SK-N-SH (cell line): ENCODE data around the gene TPRG1. TPM values are rescaled to one million over a fixed set of nuclear protein-coding genes. Genes with fewer than 3 reads are reported as not detected.

Experiments
- CTCF ChIA-PET: fragments of 300-600, 350-600 bp; formaldehyde crosslinking; extraction: SDS; loops from one replicate; lab custom pipeline; 2021; lab: Yijun Ruan, JAX
- POLR2A ChIA-PET: fragments of 350-600 bp; sonication (Branson Sonifier 250); formaldehyde crosslinking; extraction: SDS; loops from one replicate; lab custom pipeline; 2020; ENCODE audit warnings: antibody characterized with exemption, inconsistent platforms; lab: Yijun Ruan, JAX
- DNase-seq: peaks from one replicate; pipeline ENCODE4 v3.0.0; 2012
- H2AFZ ChIP-seq: fragments of 200-600 bp; sonication (generic); 2 replicates; pipeline ENCODE4 v1.8.1; 2016; ENCODE audit warnings: antibody characterized with exemption, mild to moderate bottlenecking, low read depth
- H3F3A ChIP-seq: fragments of 200-600 bp; sonication (generic); replicated peaks from 2 replicates; pipeline ENCODE3; 2016; ENCODE audit warnings: antibody characterized with exemption, mild to moderate bottlenecking; ENCODE audit not compliant: insufficient read depth
- H3K27ac ChIP-seq, 2 experiments: fragments of 200-500 bp in 1 of 2; fragments of 200-600 bp in 1 of 2; sonication (Bioruptor generic) in 1 of 2; sonication (generic), shearing (Covaris generic) in 1 of 2; 2 replicates each; pipeline versions ENCODE4 v1.5.1 to v1.6.1; 2014 to 2016; ENCODE audit warnings: low read depth in 2 of 2, inconsistent platforms in 1 of 2, low read length in 1 of 2, mild to moderate bottlenecking in 1 of 2, mixed read lengths in 1 of 2
- H3K27me3 ChIP-seq: fragments of 200-600 bp; sonication (generic), shearing (Covaris generic); 2 replicates; pipeline ENCODE4 v1.6.1; 2016; ENCODE audit warnings: mixed run types; ENCODE audit not compliant: insufficient read depth
- H3K36me3 ChIP-seq, 2 experiments: fragments of 200-500 bp in 1 of 2; fragments of 200-600 bp in 1 of 2; sonication (Bioruptor generic) in 1 of 2; sonication (generic) in 1 of 2; replicated peaks in 1 of 2; 2 replicates each; pipeline versions ENCODE3 to v1.5.1; 2014 to 2016; ENCODE audit warnings: low read length in 1 of 2, mild to moderate bottlenecking in 1 of 2; ENCODE audit not compliant: insufficient read depth in 2 of 2, control insufficient read depth in 1 of 2
- H3K4me1 ChIP-seq, 2 experiments: fragments of 200-500 bp in 1 of 2; fragments of 200-600 bp in 1 of 2; sonication (Bioruptor generic) in 1 of 2; sonication (generic), shearing (Covaris generic) in 1 of 2; 2 replicates each; pipeline versions ENCODE4 v1.5.1 to v1.6.1; 2014 to 2016; ENCODE audit warnings: low read depth in 1 of 2, low read length in 1 of 2, mixed run types in 1 of 2; ENCODE audit not compliant: insufficient read depth in 2 of 2, control insufficient read depth in 1 of 2
- H3K4me2 ChIP-seq: fragments of 200-600 bp; sonication (generic), shearing (Covaris generic); 2 replicates; pipeline ENCODE4 v1.6.1; 2017; ENCODE audit warnings: mixed run types
- H3K4me3 ChIP-seq, 2 experiments: fragments of 200-500 bp in 1 of 2; fragments of 200-600 bp in 1 of 2; sonication (Bioruptor generic) in 1 of 2; sonication (generic), shearing (Covaris generic) in 1 of 2; 2 replicates each; pipeline versions ENCODE4 v1.5.1 to v1.8.1; 2014 to 2016; ENCODE audit warnings: low read depth in 2 of 2, inconsistent platforms in 1 of 2, low read length in 1 of 2, mild to moderate bottlenecking in 1 of 2, mixed read lengths in 1 of 2, moderate library complexity in 1 of 2
- H3K79me2 ChIP-seq: fragments of 200-600 bp; sonication (generic); 2 replicates; pipeline ENCODE4 v1.8.1; 2017; ENCODE audit warnings: mild to moderate bottlenecking; ENCODE audit not compliant: insufficient read depth
- H3K9ac ChIP-seq: fragments of 200-600 bp; sonication (generic); 2 replicates; pipeline ENCODE4 v1.6.1; 2017; ENCODE audit warnings: mixed run types
- H3K9me2 ChIP-seq: fragments of 200-600 bp; sonication (generic); 2 replicates; pipeline ENCODE4 v1.6.1; 2017; ENCODE audit warnings: mixed run types
- H3K9me3 ChIP-seq: fragments of 200-600 bp; sonication (generic); 2 replicates; pipeline ENCODE4 v1.6.1; 2017; ENCODE audit warnings: mixed run types, mild to moderate bottlenecking, moderate library complexity
- H4K20me1 ChIP-seq: fragments of 200-600 bp; sonication (generic); 2 replicates; pipeline ENCODE4 v1.6.1; 2017; ENCODE audit warnings: mild to moderate bottlenecking, mixed run types; ENCODE audit not compliant: insufficient read depth
- ELF1 ChIP-seq: IDR thresholded peaks from 2 replicates; pipeline ENCODE4 v1.4.0; 2012
- FOSL2 ChIP-seq: IDR thresholded peaks from 2 replicates; pipeline ENCODE4 v1.4.0; 2012; ENCODE audit warnings: low read depth, mild to moderate bottlenecking, moderate library complexity, borderline replicate concordance
- GABPA ChIP-seq: IDR thresholded peaks from 2 replicates; pipeline ENCODE4 v1.4.0; 2012; ENCODE audit warnings: low read depth, mild to moderate bottlenecking
- GATA2 ChIP-seq: sonication (generic); formaldehyde crosslinking; IDR thresholded peaks from 2 replicates; pipeline ENCODE4 v1.5.0; 2020; ENCODE audit warnings: mild to moderate bottlenecking, missing genetic modification reagents
- JUND ChIP-seq: IDR thresholded peaks from 2 replicates; pipeline ENCODE4 v1.4.0; 2012
- MXI1 ChIP-seq: IDR thresholded peaks from 2 replicates; pipeline ENCODE4 v1.6.1; 2012; ENCODE audit warnings: mild to moderate bottlenecking, low read depth, low read length, improper control_type of control experiment
- NFIC ChIP-seq: IDR thresholded peaks from 2 replicates; pipeline ENCODE4 v1.4.0; 2012; ENCODE audit warnings: borderline replicate concordance
- POLR2AphosphoS5 ChIP-seq: IDR thresholded peaks from 2 replicates; pipeline ENCODE4 v1.6.1; 2012; ENCODE audit warnings: low read depth, low read length
- RXRA ChIP-seq: IDR thresholded peaks from 2 replicates; pipeline ENCODE4 v1.4.0; 2012; ENCODE audit warnings: low read depth, mild to moderate bottlenecking, borderline replicate concordance
- SIN3A ChIP-seq: IDR thresholded peaks from 2 replicates; pipeline ENCODE4 v1.6.1; 2012; ENCODE audit warnings: low read depth, mild to moderate bottlenecking, low read length, moderate library complexity, borderline replicate concordance
- TCF12 ChIP-seq: IDR thresholded peaks from 2 replicates; pipeline ENCODE4 v1.4.0; 2012
- TEAD4 ChIP-seq: IDR thresholded peaks from 2 replicates; pipeline ENCODE4 v1.4.0; 2012; ENCODE audit warnings: mild to moderate bottlenecking, borderline replicate concordance; ENCODE audit not compliant: insufficient read depth
- YY1 ChIP-seq: IDR thresholded peaks from 2 replicates; pipeline ENCODE4 v1.4.0; 2012; ENCODE audit warnings: low read depth, mild to moderate bottlenecking
- WGBS: methylation state at CpG from one replicate; pipeline ENCODE4 v1.1.6; 2017; ENCODE audit warnings: low lambda C conversion rate; 5-methylcytosine and 5-hydroxymethylcytosine counted together
- polyA plus RNA-seq, 3 experiments: library from polyadenylated mRNA; depleted of rRNA; stranded (reverse); fragments of >200 nt; gene quantifications; 2 replicates each; pipeline ENCODE4 v1.2.3, GENCODE V29; 2012
- TF ChIP-seq, protein P1 (sequence below): IDR thresholded peaks from 2 replicates; pipeline ENCODE4 v1.4.0; 2012; ENCODE audit warnings: low read depth, borderline replicate concordance
- TF ChIP-seq, protein P2 (sequence below): IDR thresholded peaks from 2 replicates; pipeline ENCODE4 v1.4.0; 2012; ENCODE audit warnings: low read depth, borderline replicate concordance
- TF ChIP-seq, protein P3 (sequence below): fragments of 200-600 bp; sonication (generic); IDR thresholded peaks from 2 replicates; pipeline ENCODE4 v1.6.1; 2017; ENCODE audit warnings: antibody characterized with exemption, mild to moderate bottlenecking, moderate library complexity

The TPRG1 gene
- polyA plus RNA-seq, 1 of the 3 experiments (the other 2 are of a cell fraction) = 0.64 TPM

DNA sequence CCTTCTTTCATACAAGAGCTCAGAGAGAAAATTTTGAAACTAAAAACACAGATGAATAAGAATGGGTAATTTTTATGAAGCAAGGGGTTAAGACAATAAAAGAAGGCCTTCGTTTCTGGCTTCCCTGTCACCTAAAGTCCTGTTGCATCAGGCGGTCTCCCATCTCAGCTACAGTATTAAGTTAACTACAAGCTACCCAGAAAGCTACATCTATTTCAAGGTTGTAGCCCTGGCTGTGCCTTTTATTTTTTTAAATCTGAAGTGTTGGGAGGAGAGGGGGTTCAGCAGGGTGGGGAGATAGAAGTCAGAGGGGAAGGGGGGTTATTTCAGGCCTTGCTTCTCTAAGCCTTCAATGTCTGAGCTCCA lies 183.3 kb downstream of the TPRG1 start:
- Histone ChIP-seq H3K9ac (no peak overlapping the region), H3K9me3 (no peaks in the 10 kb centered on the region), H3K79me2 (no peaks in the 10 kb centered on the region), H2AFZ (no peak overlapping the region), H3K27ac (no peak overlapping the region), H3K4me1 (no peaks in the 10 kb centered on the region), H4K20me1 (no peaks in the 10 kb centered on the region), H3K9me2 (no peaks in the 10 kb centered on the region), H3K4me3 (no peak overlapping the region), H3K27me3 (no peaks in the 10 kb centered on the region; the same call in 1 of the 2 replicates), H3K4me2 (no peak overlapping the region), H3F3A (no peaks in the 10 kb centered on the region), H3K36me3 (no peaks in the 10 kb centered on the region)
- no peak for DNase-seq
- WGBS = 20% methylated on average over 2 of the region's 2 CpGs
- POLR2A ChIA-PET = no interaction called here
- CTCF ChIA-PET = no interaction called here
- TF ChIP-seq, protein P1, sequence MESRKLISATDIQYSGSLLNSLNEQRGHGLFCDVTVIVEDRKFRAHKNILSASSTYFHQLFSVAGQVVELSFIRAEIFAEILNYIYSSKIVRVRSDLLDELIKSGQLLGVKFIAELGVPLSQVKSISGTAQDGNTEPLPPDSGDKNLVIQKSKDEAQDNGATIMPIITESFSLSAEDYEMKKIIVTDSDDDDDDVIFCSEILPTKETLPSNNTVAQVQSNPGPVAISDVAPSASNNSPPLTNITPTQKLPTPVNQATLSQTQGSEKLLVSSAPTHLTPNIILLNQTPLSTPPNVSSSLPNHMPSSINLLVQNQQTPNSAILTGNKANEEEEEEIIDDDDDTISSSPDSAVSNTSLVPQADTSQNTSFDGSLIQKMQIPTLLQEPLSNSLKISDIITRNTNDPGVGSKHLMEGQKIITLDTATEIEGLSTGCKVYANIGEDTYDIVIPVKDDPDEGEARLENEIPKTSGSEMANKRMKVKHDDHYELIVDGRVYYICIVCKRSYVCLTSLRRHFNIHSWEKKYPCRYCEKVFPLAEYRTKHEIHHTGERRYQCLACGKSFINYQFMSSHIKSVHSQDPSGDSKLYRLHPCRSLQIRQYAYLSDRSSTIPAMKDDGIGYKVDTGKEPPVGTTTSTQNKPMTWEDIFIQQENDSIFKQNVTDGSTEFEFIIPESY = no peak
- TF ChIP-seq, protein P2, sequence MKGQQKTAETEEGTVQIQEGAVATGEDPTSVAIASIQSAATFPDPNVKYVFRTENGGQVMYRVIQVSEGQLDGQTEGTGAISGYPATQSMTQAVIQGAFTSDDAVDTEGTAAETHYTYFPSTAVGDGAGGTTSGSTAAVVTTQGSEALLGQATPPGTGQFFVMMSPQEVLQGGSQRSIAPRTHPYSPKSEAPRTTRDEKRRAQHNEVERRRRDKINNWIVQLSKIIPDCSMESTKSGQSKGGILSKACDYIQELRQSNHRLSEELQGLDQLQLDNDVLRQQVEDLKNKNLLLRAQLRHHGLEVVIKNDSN = no peak
- no peak for TF ChIP-seq GABPA
- TF ChIP-seq YY1 = no peak
- TF ChIP-seq SIN3A = no peak
- TF ChIP-seq JUND = no peak
- no peak for TF ChIP-seq ELF1
- no peak for TF ChIP-seq NFIC

DNA sequence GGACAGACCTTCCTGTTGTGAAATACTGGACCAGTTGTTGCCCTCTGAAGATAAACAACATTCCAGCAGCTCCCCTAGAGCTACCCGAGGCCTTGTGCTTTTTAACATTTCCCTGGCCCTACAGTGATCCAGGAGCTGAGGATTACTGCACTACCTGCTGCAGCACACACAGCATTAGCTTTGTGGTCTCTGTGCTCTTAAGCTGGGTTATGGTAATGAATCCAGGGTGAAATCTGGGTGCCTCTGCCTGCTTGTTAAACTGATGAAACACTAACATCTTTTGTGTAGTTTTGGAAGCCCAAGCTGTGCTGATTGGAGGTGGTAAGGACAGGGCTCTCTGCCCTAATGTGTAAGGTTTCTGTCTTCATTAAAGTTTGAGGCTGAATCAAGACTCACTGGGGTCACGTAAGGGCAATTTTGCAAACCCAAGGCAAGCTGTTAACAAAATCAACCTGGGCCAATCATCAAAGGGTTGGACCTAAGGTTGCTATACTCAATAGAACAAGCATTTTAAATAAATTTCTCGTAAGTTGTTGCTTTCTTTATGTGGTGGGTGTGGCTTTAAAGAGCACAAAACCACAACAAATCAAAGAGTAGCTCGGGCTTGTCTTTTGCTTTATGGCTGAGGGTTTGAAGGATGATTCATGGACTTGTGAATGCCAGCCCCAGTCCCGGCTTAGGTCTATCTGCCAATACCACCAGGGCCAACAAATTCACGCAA lies 183.9 kb downstream of the TPRG1 start:
- H3K4me1 ChIP-seq = no peaks in the 10 kb centered on the region
- no peak for DNase-seq
- no peaks in the 10 kb centered on the region; the same call in 1 of the 2 replicates for H3K27me3 ChIP-seq
- no peak overlapping the region for H3K4me2 ChIP-seq
- no peaks in the 10 kb centered on the region for H4K20me1 ChIP-seq
- no peak overlapping the region for H2AFZ ChIP-seq
- ChIA-PET CTCF (no interaction called here), POLR2A (no interaction called here)
- TF ChIP-seq POLR2AphosphoS5 (no peak), TEAD4 (no peak), GATA2 (no peak), GABPA (no peak), MXI1 (no peak), RXRA (no peak), TCF12 (no peak), FOSL2 (no peak), SIN3A (no peak), JUND (no peak)
- TF ChIP-seq, protein P3, sequence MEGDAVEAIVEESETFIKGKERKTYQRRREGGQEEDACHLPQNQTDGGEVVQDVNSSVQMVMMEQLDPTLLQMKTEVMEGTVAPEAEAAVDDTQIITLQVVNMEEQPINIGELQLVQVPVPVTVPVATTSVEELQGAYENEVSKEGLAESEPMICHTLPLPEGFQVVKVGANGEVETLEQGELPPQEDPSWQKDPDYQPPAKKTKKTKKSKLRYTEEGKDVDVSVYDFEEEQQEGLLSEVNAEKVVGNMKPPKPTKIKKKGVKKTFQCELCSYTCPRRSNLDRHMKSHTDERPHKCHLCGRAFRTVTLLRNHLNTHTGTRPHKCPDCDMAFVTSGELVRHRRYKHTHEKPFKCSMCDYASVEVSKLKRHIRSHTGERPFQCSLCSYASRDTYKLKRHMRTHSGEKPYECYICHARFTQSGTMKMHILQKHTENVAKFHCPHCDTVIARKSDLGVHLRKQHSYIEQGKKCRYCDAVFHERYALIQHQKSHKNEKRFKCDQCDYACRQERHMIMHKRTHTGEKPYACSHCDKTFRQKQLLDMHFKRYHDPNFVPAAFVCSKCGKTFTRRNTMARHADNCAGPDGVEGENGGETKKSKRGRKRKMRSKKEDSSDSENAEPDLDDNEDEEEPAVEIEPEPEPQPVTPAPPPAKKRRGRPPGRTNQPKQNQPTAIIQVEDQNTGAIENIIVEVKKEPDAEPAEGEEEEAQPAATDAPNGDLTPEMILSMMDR = no peak
- H3K9me2 ChIP-seq = no peaks in the 10 kb centered on the region
- no peak overlapping the region for H3K4me3 ChIP-seq
- H3K9ac ChIP-seq = no peak overlapping the region
- H3F3A ChIP-seq = no peaks in the 10 kb centered on the region
- no peaks in the 10 kb centered on the region for H3K79me2 ChIP-seq
- 0% methylated on average over 6 of the region's 6 CpGs for WGBS
- H3K36me3 ChIP-seq = no peaks in the 10 kb centered on the region
- no peak overlapping the region for H3K27ac ChIP-seq
- H3K9me3 ChIP-seq = no peaks in the 10 kb centered on the region
